Esophagus muscularis mucosa (tissue), 4 donors: ENCODE data around the gene SPECC1. TPM values are rescaled to one million over a fixed set of nuclear protein-coding genes. Genes with fewer than 3 reads are reported as not detected.

Source experiments
- DNase-seq: peaks from one replicate; pipeline ENCODE4 v3.0.0-alpha.2; 2017; ENCODE audit errors: extremely low spot score
- H3K27ac ChIP-seq, 4 donors: fragments of 200-600 bp; sonication (generic); replicated peaks in 1 of 4; 1 replicate in 3 of 4; 2 replicates in 1 of 4; pipeline ENCODE4 v1.5.1; 2016 to 2019; ENCODE audit warnings: mild to moderate bottlenecking in 1 of 4
- H3K27me3 ChIP-seq, 4 donors: fragments of 200-600 bp; sonication (generic); one replicate each; pipeline versions ENCODE4 v1.5.1 to v1.6.0; 2016 to 2019
- H3K36me3 ChIP-seq, 4 donors: fragments of 200-600 bp; sonication (generic); one replicate each; pipeline ENCODE4 v1.5.1; 2016 to 2019
- H3K4me1 ChIP-seq, 4 donors: fragments of 200-600 bp; sonication (generic); one replicate each; pipeline ENCODE4 v1.5.1; 2016 to 2019
- H3K4me3 ChIP-seq, 4 donors: fragments of 200-600 bp; sonication (generic); 1 replicate in 2 of 4; 2 replicates in 2 of 4; pipeline ENCODE4 v1.5.1; 2016 to 2019; ENCODE audit warnings: mild to moderate bottlenecking in 4 of 4, moderate library complexity in 1 of 4
- H3K9me3 ChIP-seq, 4 donors: fragments of 200-600 bp; sonication (generic); 1 replicate in 3 of 4; 2 replicates in 1 of 4; pipeline ENCODE4 v1.5.1; 2016 to 2019
- CTCF ChIP-seq, 3 experiments: fragments of 200-600 bp in 2 of 3; fragments of 450-650 bp in 1 of 3; sonication (generic) in 2 of 3; IDR thresholded peaks; one replicate each; pipeline ENCODE4 v1.5.1; 2017 to 2019; ENCODE audit warnings: antibody characterized with exemption in 3 of 3, mild to moderate bottlenecking in 2 of 3, moderate library complexity in 1 of 3
- EP300 ChIP-seq: sonication (generic); formaldehyde crosslinking; IDR thresholded peaks from one replicate; pipeline ENCODE4 v1.6.1; 2017; ENCODE audit warnings: antibody characterized with exemption
- POLR2A ChIP-seq: fragments of 450-650 bp; IDR thresholded peaks from one replicate; pipeline ENCODE4 v1.6.1; 2017; ENCODE audit warnings: antibody characterized with exemption, moderate library complexity, mild to moderate bottlenecking, low read depth
- POLR2AphosphoS5 ChIP-seq, 2 donors: sonication (generic); formaldehyde crosslinking; IDR thresholded peaks; one replicate each; pipeline ENCODE4 v1.6.1; 2017; ENCODE audit warnings: antibody characterized with exemption in 2 of 2
- WGBS: methylation state at CpG from one replicate; pipeline ENCODE4 v1.1.5; 2018; 5-methylcytosine and 5-hydroxymethylcytosine counted together
- intact Hi-C: fragments of 100-400 bp; cut with DNase I; formaldehyde crosslinking; loops from one replicate; pipeline ENCODE4 v1.15.1; 2023
- total RNA-seq, 4 donors: library from RNA; depleted of rRNA; stranded (reverse); fragments of >200 nt; gene quantifications; one replicate each; pipeline versions ENCODE4 v1.1.0 to v1.2.1, GENCODE V29; 2016

SPECC1 gene
- total RNA-seq, 4 donors from 2014 or later: 16.7 to 28.8 (median 24.7) TPM

- Histone ChIP-seq H3K4me3 (no peak overlapping the region), H3K27ac (no peak overlapping the region), H3K4me1 (no peaks in the 10 kb centered on the region), H3K9me3 (peaks cover 0 to 23% (median 17%) of the 10 kb centered on the region in 4 donors), H3K27me3 (no peaks in the 10 kb centered on the region), H3K36me3 (peaks cover 0 to 11% (median 8%) of the 10 kb centered on the region in 4 donors)
- intact Hi-C loops: no loop called here
- no peak for DNase-seq
- TF ChIP-seq EP300: no peak
- TF ChIP-seq POLR2A: no peak
- TF ChIP-seq CTCF (IDR thresholded peaks at IDR 0.05): no peak
- no peak for TF ChIP-seq POLR2AphosphoS5 (IDR thresholded peaks at IDR 0.05)
Measured at GRCh38 chr17:20306924-20307323, 297.8 kb downstream of the SPECC1 start.

- Histone ChIP-seq H3K4me1 (no peaks in the 10 kb centered on the region), H3K27ac (no peak overlapping the region), H3K27me3 (no peaks in the 10 kb centered on the region), H3K36me3 (peaks cover 0 to 11% (median 8%) of the 10 kb centered on the region in 4 donors), H3K9me3 (peaks cover 0 to 23% (median 17%) of the 10 kb centered on the region in 4 donors), H3K4me3 (no peak overlapping the region)
- DNase-seq: no peak
- WGBS: 92% methylated on average over 1 of the region's 1 CpG
- intact Hi-C loops: no loop called here
- TF ChIP-seq POLR2AphosphoS5 (IDR thresholded peaks at IDR 0.05) (no peak), EP300 (no peak), POLR2A (no peak), CTCF (IDR thresholded peaks at IDR 0.05) (no peak)
Measured at GRCh38 chr17:20307326-20307910, 298.3 kb downstream of the SPECC1 start.

GRCh38 chr17:20310481-20310880 lies 301.3 kb downstream of the SPECC1 start:
- TF ChIP-seq POLR2A: no peak
- TF ChIP-seq EP300: no peak
- no peak for TF ChIP-seq CTCF (IDR thresholded peaks at IDR 0.05)
- no peak for TF ChIP-seq POLR2AphosphoS5 (IDR thresholded peaks at IDR 0.05)

GRCh38 chr17:20313306-20313705 lies 304.1 kb downstream of the SPECC1 start:
- Histone ChIP-seq H3K36me3 (peaks cover 0 to 12% (median 0%) of the 10 kb centered on the region in 4 donors), H3K27me3 (no peaks in the 10 kb centered on the region), H3K4me3 (no peak overlapping the region), H3K27ac (no peak overlapping the region), H3K9me3 (no peaks in the 10 kb centered on the region), H3K4me1 (no peaks in the 10 kb centered on the region)
- peak; percentile 39 for DNase-seq
- WGBS: 82% methylated on average over 9 of the region's 10 CpGs
- TF ChIP-seq POLR2AphosphoS5 (IDR thresholded peaks at IDR 0.05): no peak
- TF ChIP-seq POLR2A: no peak
- no peak for TF ChIP-seq EP300
- no peak for TF ChIP-seq CTCF (IDR thresholded peaks at IDR 0.05)
- intact Hi-C loops: loop anchor here (10.0 kb wide), 1 partner anchor 319 kb away; no protein-coding TSS in a partner anchor

More at GRCh38 chr17:20310481-20310880, 301.3 kb downstream of the SPECC1 start:
- Histone ChIP-seq H3K4me1 (no peaks in the 10 kb centered on the region), H3K36me3 (peaks cover 0 to 23% (median 8%) of the 10 kb centered on the region in 4 donors), H3K4me3 (no peak overlapping the region), H3K27ac (no peak overlapping the region), H3K27me3 (no peaks in the 10 kb centered on the region), H3K9me3 (peaks cover 0 to 23% (median 17%) of the 10 kb centered on the region in 4 donors)
- WGBS: 91% methylated on average over 5 of the region's 5 CpGs
- peak; percentile 50 for DNase-seq
- intact Hi-C loops: loop anchor here (10.0 kb wide), 1 partner anchor 316 kb away; no protein-coding TSS in a partner anchor
